ENCODE data around the gene CCDC88B. TPM values are rescaled to one million over a fixed set of nuclear protein-coding genes. Genes with fewer than 3 reads are reported as not detected.

Gene CCDC88B
- total RNA-seq, 1 donor from 2014 or later: 7.9 TPM

DNA sequence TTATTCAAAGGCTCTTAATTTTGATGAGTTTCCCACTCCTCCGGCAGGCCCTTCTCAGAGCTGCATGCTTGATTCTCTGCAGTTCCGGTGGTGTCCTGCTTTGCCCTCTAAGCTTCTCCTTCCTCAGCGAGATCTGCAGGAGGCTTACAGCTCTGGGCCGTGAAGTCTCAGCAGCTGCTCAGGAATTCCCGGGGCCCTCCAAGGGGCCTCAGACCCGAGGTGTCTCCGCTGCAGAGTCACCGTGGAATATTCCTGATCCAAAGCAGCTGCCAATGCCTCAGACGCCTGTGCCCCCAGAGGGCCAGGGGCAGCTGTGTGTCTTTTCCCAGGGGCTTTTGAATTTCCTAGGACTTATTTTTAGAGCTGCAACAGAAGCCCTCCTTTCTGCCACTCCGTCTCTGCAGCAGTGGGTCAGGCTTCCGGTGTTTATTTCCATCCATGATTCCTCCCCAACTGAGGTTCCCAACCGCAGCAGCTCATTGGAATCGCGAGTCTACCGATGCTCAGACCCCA, 56.1 kb downstream of the CCDC88B start:
- TF ChIP-seq POLR2A (IDR thresholded peaks at IDR 0.05): no peak
- TF ChIP-seq POLR2AphosphoS5 (IDR thresholded peaks at IDR 0.05; ENCODE audit: insufficient read depth in 1 of 2, low read depth in 1 of 2): no peak
- TF ChIP-seq, protein P1, sequence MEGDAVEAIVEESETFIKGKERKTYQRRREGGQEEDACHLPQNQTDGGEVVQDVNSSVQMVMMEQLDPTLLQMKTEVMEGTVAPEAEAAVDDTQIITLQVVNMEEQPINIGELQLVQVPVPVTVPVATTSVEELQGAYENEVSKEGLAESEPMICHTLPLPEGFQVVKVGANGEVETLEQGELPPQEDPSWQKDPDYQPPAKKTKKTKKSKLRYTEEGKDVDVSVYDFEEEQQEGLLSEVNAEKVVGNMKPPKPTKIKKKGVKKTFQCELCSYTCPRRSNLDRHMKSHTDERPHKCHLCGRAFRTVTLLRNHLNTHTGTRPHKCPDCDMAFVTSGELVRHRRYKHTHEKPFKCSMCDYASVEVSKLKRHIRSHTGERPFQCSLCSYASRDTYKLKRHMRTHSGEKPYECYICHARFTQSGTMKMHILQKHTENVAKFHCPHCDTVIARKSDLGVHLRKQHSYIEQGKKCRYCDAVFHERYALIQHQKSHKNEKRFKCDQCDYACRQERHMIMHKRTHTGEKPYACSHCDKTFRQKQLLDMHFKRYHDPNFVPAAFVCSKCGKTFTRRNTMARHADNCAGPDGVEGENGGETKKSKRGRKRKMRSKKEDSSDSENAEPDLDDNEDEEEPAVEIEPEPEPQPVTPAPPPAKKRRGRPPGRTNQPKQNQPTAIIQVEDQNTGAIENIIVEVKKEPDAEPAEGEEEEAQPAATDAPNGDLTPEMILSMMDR (IDR thresholded peaks at IDR 0.05): no peak
- H3K27me3 ChIP-seq: no peaks in the 10 kb centered on the region
- DNase-seq (ENCODE audit: extremely low spot score in 2 of 2): no peak
- intact Hi-C loops (cut with DNase I): no loop called here
- no peaks in the 10 kb centered on the region for H3K4me1 ChIP-seq
- H3K9me3 ChIP-seq: no peaks in the 10 kb centered on the region
- H3K36me3 ChIP-seq: no peaks in the 10 kb centered on the region
- H3K4me3 ChIP-seq: no peak overlapping the region
- no peak overlapping the region for H3K27ac ChIP-seq

DNA sequence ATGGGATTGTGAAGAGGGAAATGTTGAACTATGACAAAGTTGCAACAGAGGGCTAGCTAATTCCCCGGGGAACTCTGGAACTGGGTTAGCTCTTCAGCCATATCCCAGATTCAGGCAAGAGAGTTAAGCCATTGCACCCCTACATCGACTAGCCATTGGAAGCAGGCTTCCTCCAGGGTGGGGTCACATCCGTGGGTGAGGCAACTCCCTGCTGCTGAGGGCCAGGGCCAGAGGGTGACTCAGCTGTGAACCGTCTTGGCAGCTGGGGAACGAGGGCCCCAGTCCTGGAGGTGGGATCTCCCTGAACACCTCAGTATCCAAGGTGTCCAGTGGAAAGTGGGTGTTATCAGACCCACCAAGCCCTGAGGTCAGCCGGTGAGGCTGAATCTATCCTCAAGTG, 60.1 kb downstream of the CCDC88B start:
- TF ChIP-seq, protein P1 (IDR thresholded peaks at IDR 0.05): no peak
- no peak for TF ChIP-seq POLR2A (IDR thresholded peaks at IDR 0.05)
- TF ChIP-seq POLR2AphosphoS5 (IDR thresholded peaks at IDR 0.05; ENCODE audit: insufficient read depth in 1 of 2, low read depth in 1 of 2): no peak
- H3K27ac ChIP-seq: no peak overlapping the region
- no peaks in the 10 kb centered on the region for H3K27me3 ChIP-seq
- intact Hi-C loops (cut with DNase I): no loop called here
- H3K9me3 ChIP-seq: no peaks in the 10 kb centered on the region
- H3K4me1 ChIP-seq: no peaks in the 10 kb centered on the region
- no peaks in the 10 kb centered on the region for H3K36me3 ChIP-seq
- DNase-seq (ENCODE audit: extremely low spot score in 2 of 2): no peak
- no peak overlapping the region for H3K4me3 ChIP-seq

DNA sequence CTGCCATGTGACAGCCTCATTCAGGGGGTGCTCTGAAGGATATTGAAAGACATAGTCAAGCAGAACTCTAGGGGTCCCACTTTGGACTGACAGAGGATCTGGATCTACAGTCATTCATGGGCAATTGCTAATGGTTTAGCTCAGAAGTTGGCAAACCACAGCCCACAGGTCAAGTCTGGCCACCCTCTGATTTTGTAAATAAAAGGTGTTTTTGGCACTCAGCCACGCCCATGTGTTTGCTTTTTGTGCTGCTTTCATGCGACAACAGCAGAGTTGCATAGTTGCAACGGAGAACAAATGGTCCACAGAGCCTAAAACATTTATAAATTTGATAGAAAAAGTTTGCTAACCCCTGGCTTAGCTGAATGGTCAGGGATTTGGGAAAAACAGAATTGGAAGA, 60.7 kb downstream of the CCDC88B start:
- no peak overlapping the region for H3K27ac ChIP-seq
- H3K4me1 ChIP-seq: no peaks in the 10 kb centered on the region
- H3K27me3 ChIP-seq: no peaks in the 10 kb centered on the region
- intact Hi-C loops (cut with DNase I): no loop called here
- TF ChIP-seq POLR2A (IDR thresholded peaks at IDR 0.05) (no peak), POLR2AphosphoS5 (IDR thresholded peaks at IDR 0.05; ENCODE audit: insufficient read depth in 1 of 2, low read depth in 1 of 2) (no peak)
- TF ChIP-seq, protein P1 (IDR thresholded peaks at IDR 0.05): no peak
- no peaks in the 10 kb centered on the region for H3K9me3 ChIP-seq
- H3K36me3 ChIP-seq: no peaks in the 10 kb centered on the region
- DNase-seq (ENCODE audit: extremely low spot score in 2 of 2): no peak
- no peak overlapping the region for H3K4me3 ChIP-seq

DNA sequence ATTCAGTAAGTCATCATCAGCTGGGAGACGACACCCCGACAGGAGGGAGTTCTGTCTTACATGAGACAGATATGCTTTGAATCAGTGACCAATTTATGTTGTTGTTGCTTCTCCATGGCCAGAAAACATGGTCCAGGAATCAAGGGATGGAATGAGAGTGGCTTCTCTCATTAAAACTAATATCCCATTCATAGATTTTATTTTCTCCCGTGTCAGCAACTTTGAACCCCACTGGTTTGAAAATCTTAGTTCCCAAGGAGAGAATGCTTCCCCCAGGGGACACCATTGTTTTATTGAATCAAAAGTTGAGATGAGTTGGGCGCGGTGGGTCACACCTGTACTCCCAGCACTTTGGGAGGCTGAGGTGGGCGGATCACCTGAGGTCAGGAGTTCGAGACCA, 61.8 kb downstream of the CCDC88B start:
- Histone ChIP-seq H3K4me3 (no peak overlapping the region), H3K27ac (no peak overlapping the region), H3K9me3 (no peaks in the 10 kb centered on the region), H3K36me3 (no peaks in the 10 kb centered on the region), H3K27me3 (no peaks in the 10 kb centered on the region), H3K4me1 (peaks cover 7% of the 10 kb centered on the region)
- intact Hi-C loops (cut with DNase I): no loop called here
- DNase-seq (ENCODE audit: extremely low spot score in 2 of 2): no peak
- TF ChIP-seq POLR2AphosphoS5 (IDR thresholded peaks at IDR 0.05; ENCODE audit: insufficient read depth in 1 of 2, low read depth in 1 of 2) (no peak), POLR2A (IDR thresholded peaks at IDR 0.05) (no peak)
- TF ChIP-seq, protein P1 (IDR thresholded peaks at IDR 0.05): no peak

DNA sequence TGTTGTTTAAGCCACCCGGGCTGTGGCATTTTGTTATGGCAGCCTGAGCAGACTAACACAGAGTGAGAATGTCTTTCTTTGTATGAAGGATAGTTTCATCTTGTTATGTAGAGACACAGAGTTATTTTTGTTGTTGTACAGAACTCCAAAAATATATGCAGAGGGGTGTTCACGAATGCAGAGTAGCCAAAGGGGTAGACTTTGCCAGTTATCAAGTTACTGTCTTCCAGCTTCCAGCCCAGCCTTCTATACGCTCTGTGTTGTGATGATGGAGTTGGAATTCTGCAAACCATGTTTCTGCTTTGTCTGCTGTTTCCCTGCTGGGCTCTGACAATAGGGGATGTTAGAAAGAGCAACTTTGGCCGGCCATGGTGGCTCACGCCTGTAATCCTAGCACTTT, 63.1 kb downstream of the CCDC88B start:
- H3K36me3 ChIP-seq: no peaks in the 10 kb centered on the region
- peaks cover 7% of the 10 kb centered on the region for H3K4me1 ChIP-seq
- intact Hi-C loops (cut with DNase I): no loop called here
- no peak overlapping the region for H3K4me3 ChIP-seq
- H3K27me3 ChIP-seq: no peaks in the 10 kb centered on the region
- TF ChIP-seq, protein P1 (IDR thresholded peaks at IDR 0.05): no peak
- no peak for TF ChIP-seq POLR2A (IDR thresholded peaks at IDR 0.05)
- TF ChIP-seq POLR2AphosphoS5 (IDR thresholded peaks at IDR 0.05; ENCODE audit: insufficient read depth in 1 of 2, low read depth in 1 of 2): no peak
- no peak for DNase-seq (ENCODE audit: extremely low spot score in 2 of 2)
- no peak overlapping the region for H3K27ac ChIP-seq
- H3K9me3 ChIP-seq: no peaks in the 10 kb centered on the region
